Common myeloid progenitor, CD34-positive (primary cell): Measurements from ENCODE around the gene CIB4.

Source experiments
- CTCF ChIA-PET: fragments of 350-600 bp; sonication (Branson Sonifier 250); formaldehyde crosslinking; loops from one replicate; lab custom pipeline; 2021; ENCODE audit warnings: antibody characterized with exemption; lab: Charles Lee
- POLR2A ChIA-PET: fragments of 350-600 bp; sonication (Branson Sonifier 250); formaldehyde crosslinking; loops from one replicate; lab custom pipeline; 2021; ENCODE audit warnings: antibody characterized with exemption; lab: Charles Lee
- DNase-seq, 3 donors: peaks; one replicate each; pipeline versions ENCODE4 v3.0.0 to v3.0.0-alpha.2; 2013
- H3K27ac ChIP-seq, 2 experiments: 1 replicate in 1 of 2; 2 replicates in 1 of 2; pipeline ENCODE4 v1.7.0; 2013; ENCODE audit warnings: inconsistent platforms in 2 of 2, low read length in 2 of 2, mild to moderate bottlenecking in 2 of 2, low read depth in 1 of 2, moderate library complexity in 1 of 2; ENCODE audit not compliant: severe bottlenecking in 2 of 2, insufficient read depth in 1 of 2, poor library complexity in 1 of 2
- H3K27me3 ChIP-seq, 5 experiments: replicated peaks in 2 of 5; 1 replicate in 3 of 5; 2 replicates in 2 of 5; pipeline versions ENCODE4 v1.6.1 to v1.7.0; 2013; ENCODE audit warnings: low read length in 4 of 5, mild to moderate bottlenecking in 2 of 5, moderate library complexity in 2 of 5, inconsistent platforms in 1 of 5; ENCODE audit not compliant: insufficient read depth in 5 of 5, control insufficient read depth in 4 of 5
- H3K36me3 ChIP-seq, 4 experiments: 1 replicate in 2 of 4; 2 replicates in 2 of 4; pipeline versions ENCODE4 v1.6.1 to v1.7.0; 2013; ENCODE audit warnings: low read length in 3 of 4, control low read depth in 1 of 4, mild to moderate bottlenecking in 1 of 4; ENCODE audit not compliant: control insufficient read depth in 4 of 4, insufficient read depth in 4 of 4
- H3K4me1 ChIP-seq, 4 experiments: 1 replicate in 3 of 4; 2 replicates in 1 of 4; pipeline versions ENCODE4 v1.6.1 to v1.7.1; 2013; ENCODE audit warnings: low read length in 3 of 4, mild to moderate bottlenecking in 3 of 4, control low read depth in 1 of 4, inconsistent platforms in 1 of 4, moderate library complexity in 1 of 4; ENCODE audit not compliant: control insufficient read depth in 4 of 4, insufficient read depth in 4 of 4; ENCODE audit errors: control extremely low read depth in 1 of 4
- H3K4me3 ChIP-seq, 7 experiments: 1 replicate in 4 of 7; 2 replicates in 3 of 7; pipeline versions ENCODE4 v1.5.1 to v1.7.0; 2013; ENCODE audit warnings: mild to moderate bottlenecking in 7 of 7, low read length in 6 of 7, moderate library complexity in 6 of 7, inconsistent platforms in 2 of 7, low read depth in 2 of 7, control low read depth in 1 of 7; ENCODE audit not compliant: insufficient read depth in 4 of 7, control insufficient read depth in 1 of 7; ENCODE audit errors: extremely low read depth in 1 of 7
- H3K9me3 ChIP-seq, 5 experiments: 1 replicate in 4 of 5; 2 replicates in 1 of 5; pipeline versions ENCODE4 v1.6.1 to v1.7.1; 2013; ENCODE audit warnings: low read length in 4 of 5, mild to moderate bottlenecking in 2 of 5, inconsistent platforms in 1 of 5, low read depth in 1 of 5, moderate library complexity in 1 of 5; ENCODE audit not compliant: control insufficient read depth in 4 of 5, insufficient read depth in 2 of 5; ENCODE audit errors: control extremely low read depth in 1 of 5
- WGBS: methylation state at CpG from one replicate; pipeline ENCODE4 v1.1.5; 2013; ENCODE audit not compliant: insufficient coverage; 5-methylcytosine and 5-hydroxymethylcytosine counted together

The CIB4 gene

DNA sequence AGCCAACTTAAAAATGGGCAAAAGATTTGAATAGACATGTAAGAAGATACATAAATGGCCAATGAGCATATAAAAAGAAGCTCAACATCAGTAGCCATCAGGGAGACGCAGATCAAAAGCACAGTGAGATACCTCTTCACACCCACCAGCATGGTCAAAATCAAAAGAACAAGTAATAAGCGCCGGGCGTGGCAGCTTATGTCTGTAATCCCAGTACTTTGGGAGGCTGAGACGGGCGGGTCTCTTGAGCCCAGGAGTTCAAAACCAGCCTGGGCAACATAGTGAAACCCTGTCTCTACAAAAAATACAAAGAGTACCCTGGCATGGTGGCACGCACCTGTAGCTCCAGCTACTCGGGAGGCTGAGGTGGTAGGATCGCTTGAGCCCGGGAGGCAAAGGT, 4.6 kb upstream of the CIB4 start:
- Histone ChIP-seq H3K27ac (no peak overlapping the region), H3K4me3 (no peak overlapping the region), H3K27me3 (peaks cover 0 to 43% (median 19%) of the 10 kb centered on the region in 5 experiments), H3K4me1 (no peaks in the 10 kb centered on the region), H3K36me3 (no peaks in the 10 kb centered on the region), H3K9me3 (no peaks in the 10 kb centered on the region)
- DNase-seq = no peak
- ChIA-PET POLR2A (no interaction called here), CTCF (no interaction called here)
- 94% methylated on average over 8 of the region's 10 CpGs for WGBS

GRCh38 chr2:26644188-26644835, 3.1 kb upstream of the CIB4 start:
- CTCF ChIA-PET = no interaction called here
- no peaks in the 10 kb centered on the region for H3K36me3 ChIP-seq
- WGBS = 81% methylated on average over 10 of the region's 13 CpGs

GRCh38 chr2:26642429-26642828, 1.3 kb upstream of the CIB4 start:
- no peak for DNase-seq
- Histone ChIP-seq H3K27ac (no peak overlapping the region), H3K36me3 (no peaks in the 10 kb centered on the region), H3K27me3 (peaks cover 0 to 40% (median 22%) of the 10 kb centered on the region in 5 experiments), H3K4me1 (no peaks in the 10 kb centered on the region), H3K4me3 (no peak overlapping the region), H3K9me3 (no peaks in the 10 kb centered on the region)
- ChIA-PET POLR2A (interaction anchor here (0.7 kb wide), 1 partner anchor 40 kb away, joined by 3 read pairs; no protein-coding TSS in a partner anchor), CTCF (no interaction called here)
- WGBS = no CpG with 5 or more reads among the region's 3 CpGs

More at GRCh38 chr2:26644188-26644835, 3.1 kb upstream of the CIB4 start:
- H3K4me1 ChIP-seq = no peaks in the 10 kb centered on the region
- no peak overlapping the region for H3K27ac ChIP-seq
- peaks cover 0 to 48% (median 21%) of the 10 kb centered on the region in 5 experiments for H3K27me3 ChIP-seq
- no peak for DNase-seq
- H3K9me3 ChIP-seq = no peaks in the 10 kb centered on the region
- no peak overlapping the region for H3K4me3 ChIP-seq
- POLR2A ChIA-PET = no interaction called here

DNA sequence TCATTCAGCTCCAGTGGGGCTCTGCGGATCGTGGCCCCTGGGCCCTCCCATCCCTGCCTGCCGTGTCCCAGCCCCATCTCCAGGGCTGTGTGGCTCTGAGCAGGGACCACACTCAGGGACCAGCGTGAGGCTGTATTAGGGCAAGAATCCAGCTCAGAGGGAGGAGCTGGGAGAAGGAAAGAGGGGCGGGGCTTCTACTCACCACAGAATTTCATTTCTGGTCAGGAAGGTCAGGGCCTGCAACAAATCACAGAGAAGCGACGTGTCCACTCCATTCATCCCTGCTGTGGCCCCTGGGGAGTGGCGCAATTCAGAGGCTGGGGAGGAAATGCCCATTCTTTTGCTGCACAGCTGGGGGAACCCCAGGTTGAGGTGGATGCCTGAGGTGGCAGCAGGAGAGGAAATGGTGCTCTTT, 828 bp downstream of the CIB4 start:
- ChIA-PET POLR2A (no interaction called here), CTCF (no interaction called here)
- H3K27me3 ChIP-seq = peaks cover 0 to 25% (median 19%) of the 10 kb centered on the region in 5 experiments
- no peaks in the 10 kb centered on the region for H3K4me1 ChIP-seq
- H3K27ac ChIP-seq = no peak overlapping the region
- no peak overlapping the region for H3K4me3 ChIP-seq
- DNase-seq = peak in 2 of 3 donors; percentile 6 to 8
- 4% methylated on average over 3 of the region's 8 CpGs for WGBS
- no peaks in the 10 kb centered on the region for H3K36me3 ChIP-seq
- H3K9me3 ChIP-seq = no peaks in the 10 kb centered on the region

- H3K9me3 ChIP-seq = no peaks in the 10 kb centered on the region
- H3K36me3 ChIP-seq = no peaks in the 10 kb centered on the region
- CTCF ChIA-PET = no interaction called here
- peaks cover 0 to 23% (median 20%) of the 10 kb centered on the region in 5 experiments for H3K27me3 ChIP-seq
- no CpG with 5 or more reads among the region's 8 CpGs for WGBS
- POLR2A ChIA-PET = no interaction called here
- H3K4me1 ChIP-seq = no peaks in the 10 kb centered on the region
- no peak overlapping the region for H3K27ac ChIP-seq
- no peak overlapping the region for H3K4me3 ChIP-seq
- DNase-seq = no peak
Observed at GRCh38 chr2:26639685-26640243, 1.4 kb downstream of the CIB4 start.

DNA sequence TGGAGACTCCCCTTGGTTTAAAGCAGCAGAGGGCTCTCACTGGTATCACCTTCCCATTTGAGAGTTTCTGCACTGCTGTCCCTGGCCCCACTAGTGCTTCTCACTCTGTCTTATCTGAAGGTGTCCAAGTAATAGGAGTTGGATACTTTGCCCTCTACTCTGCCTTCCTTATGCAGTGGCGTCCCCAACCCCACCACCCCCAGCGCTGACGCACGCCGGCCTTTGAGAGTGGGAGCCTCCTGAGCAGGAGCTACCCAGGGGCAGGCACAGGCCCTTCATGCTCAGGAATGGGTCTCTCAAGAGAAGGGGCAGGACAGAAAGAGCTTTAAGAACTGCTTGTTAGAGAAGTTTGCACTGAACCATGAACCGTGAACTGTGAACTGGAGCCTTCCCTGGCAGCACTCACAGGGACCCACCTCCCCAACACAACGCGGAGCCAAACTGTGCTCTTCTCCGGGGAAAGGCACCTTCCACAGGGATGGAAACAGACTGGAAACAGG, 3.3 kb downstream of the CIB4 start:
- Histone ChIP-seq H3K4me3 (no peak overlapping the region), H3K36me3 (no peaks in the 10 kb centered on the region), H3K9me3 (no peaks in the 10 kb centered on the region), H3K27ac (no peak overlapping the region), H3K27me3 (peaks cover 0 to 16% (median 11%) of the 10 kb centered on the region in 5 experiments), H3K4me1 (no peaks in the 10 kb centered on the region)
- DNase-seq = no peak
- POLR2A ChIA-PET = no interaction called here
- 100% methylated on average over 6 of the region's 9 CpGs for WGBS
- CTCF ChIA-PET = no interaction called here

DNA sequence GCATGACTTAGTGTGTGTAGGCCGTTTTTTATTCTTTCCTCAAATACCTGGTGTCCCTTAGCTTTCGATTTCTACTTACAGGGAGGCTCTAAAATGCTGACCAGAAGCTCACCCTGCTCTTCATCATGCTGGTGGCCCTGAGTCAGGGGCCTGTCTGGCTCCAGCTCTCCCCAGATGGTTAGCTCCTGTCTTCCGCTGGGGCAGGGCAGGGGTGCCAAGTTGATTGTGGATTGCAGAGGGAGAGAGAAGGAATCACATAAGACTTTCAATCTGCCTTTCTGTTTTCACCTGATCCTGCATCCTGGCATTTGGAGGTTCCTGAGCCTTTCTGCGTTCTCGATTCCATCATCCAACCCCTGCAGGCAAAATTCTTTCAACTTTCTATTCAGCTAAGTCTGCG, 4.2 kb downstream of the CIB4 start:
- H3K27ac ChIP-seq = no peak overlapping the region
- WGBS = 97% methylated on average over 6 of the region's 6 CpGs
- H3K4me3 ChIP-seq = no peak overlapping the region
- no peaks in the 10 kb centered on the region for H3K9me3 ChIP-seq
- ChIA-PET CTCF (interaction anchor here (1.0 kb wide), 1 partner anchor 31 kb away, joined by 3 read pairs; no protein-coding TSS in a partner anchor), POLR2A (no interaction called here)
- H3K4me1 ChIP-seq = no peaks in the 10 kb centered on the region
- no peaks in the 10 kb centered on the region for H3K36me3 ChIP-seq
- no peak for DNase-seq
- peaks cover 0 to 13% (median 6%) of the 10 kb centered on the region in 5 experiments for H3K27me3 ChIP-seq
